ENCODE data around the gene EIPR1. TPM values are rescaled to one million over a fixed set of nuclear protein-coding genes. Genes with fewer than 3 reads are reported as not detected.

Gene EIPR1
- total and polyA plus RNA-seq, 2 donors (not counting 3 experiments of a cell fraction or from before 2014, with no cell fraction given): 30.8 to 57.3 TPM

DNA sequence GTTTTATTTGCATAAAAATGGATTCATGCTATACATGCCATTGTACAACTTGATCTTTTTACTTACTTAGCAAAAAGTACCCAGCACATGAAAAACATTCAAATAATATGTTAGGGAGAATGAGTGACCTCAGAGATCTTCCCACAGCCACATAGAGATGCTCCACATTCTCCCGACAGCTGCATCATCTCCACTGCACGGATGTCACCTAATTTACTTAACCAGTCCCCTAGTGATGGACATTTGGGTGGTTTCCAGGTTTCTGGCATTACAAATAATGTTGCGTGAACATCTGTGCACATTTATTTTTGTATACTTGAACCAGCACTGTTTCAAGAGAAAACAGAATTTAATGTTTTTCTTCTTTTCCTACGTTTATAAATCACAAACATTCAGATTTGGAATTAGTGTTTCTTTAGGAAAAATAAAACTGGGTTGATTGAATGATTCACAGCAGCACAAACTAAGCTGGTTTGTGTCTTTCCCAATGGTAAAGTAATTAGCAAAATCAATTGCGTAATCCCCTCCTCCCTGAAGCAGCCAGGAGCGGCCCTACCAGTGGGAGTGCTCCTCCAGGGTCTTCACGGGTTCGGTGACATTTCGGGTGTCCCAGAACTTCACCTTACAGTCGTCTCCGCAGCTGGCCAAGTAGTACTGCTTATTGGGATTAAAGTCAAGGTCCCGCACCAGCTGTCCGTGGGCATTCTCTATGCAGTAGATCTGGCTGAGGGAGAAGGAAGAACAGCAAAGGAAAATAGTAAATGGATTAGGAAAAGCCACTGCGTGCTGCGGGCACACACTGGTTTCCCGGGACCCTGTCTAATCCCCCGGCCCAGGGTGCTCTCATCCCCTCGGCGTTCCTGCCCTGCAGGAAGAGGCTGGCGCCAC is 183.9 kb downstream of the EIPR1 start:
- FAIRE-seq (no peak), DNase-seq (ENCODE audit: low read depth, low spot score) (no peak)
- dilution Hi-C loops (cut with MboI; ENCODE audit: extremely low pct_ligation_motif_present, low sequenced_read_pairs) (no loop called here), intact Hi-C loops (cut with micrococcal nuclease) (no loop called here)
- no peaks in the 10 kb centered on the region for H3K9me1 ChIP-seq (replicated peaks; ENCODE audit: control insufficient read depth, extremely low read depth, insufficient read depth, low read length)
- no peaks in the 10 kb centered on the region for H3K9me3 ChIP-seq (replicated peaks; ENCODE audit: control insufficient read depth, insufficient read depth, low read length)
- no peak overlapping the region for H3K9ac ChIP-seq (replicated peaks; ENCODE audit: extremely low read depth, insufficient read depth, low read length)
- CTCF ChIA-PET: no interaction called here
- H3K79me2 ChIP-seq (ENCODE audit: control insufficient read depth, insufficient read depth, low read length): no peaks in the 10 kb centered on the region
- no peaks in the 10 kb centered on the region for H4K20me1 ChIP-seq (replicated peaks; ENCODE audit: control insufficient read depth, extremely low read depth, insufficient read depth, low read length)
- no peak for TF ChIP-seq JUN (IDR thresholded peaks at IDR 0.05; ENCODE audit: borderline replicate concordance, insufficient read depth, insufficient read length, low read depth)
- TF ChIP-seq MYC (IDR thresholded peaks at IDR 0.05; ENCODE audit: low read depth, low read length): no peak
- TF ChIP-seq, protein P1, sequence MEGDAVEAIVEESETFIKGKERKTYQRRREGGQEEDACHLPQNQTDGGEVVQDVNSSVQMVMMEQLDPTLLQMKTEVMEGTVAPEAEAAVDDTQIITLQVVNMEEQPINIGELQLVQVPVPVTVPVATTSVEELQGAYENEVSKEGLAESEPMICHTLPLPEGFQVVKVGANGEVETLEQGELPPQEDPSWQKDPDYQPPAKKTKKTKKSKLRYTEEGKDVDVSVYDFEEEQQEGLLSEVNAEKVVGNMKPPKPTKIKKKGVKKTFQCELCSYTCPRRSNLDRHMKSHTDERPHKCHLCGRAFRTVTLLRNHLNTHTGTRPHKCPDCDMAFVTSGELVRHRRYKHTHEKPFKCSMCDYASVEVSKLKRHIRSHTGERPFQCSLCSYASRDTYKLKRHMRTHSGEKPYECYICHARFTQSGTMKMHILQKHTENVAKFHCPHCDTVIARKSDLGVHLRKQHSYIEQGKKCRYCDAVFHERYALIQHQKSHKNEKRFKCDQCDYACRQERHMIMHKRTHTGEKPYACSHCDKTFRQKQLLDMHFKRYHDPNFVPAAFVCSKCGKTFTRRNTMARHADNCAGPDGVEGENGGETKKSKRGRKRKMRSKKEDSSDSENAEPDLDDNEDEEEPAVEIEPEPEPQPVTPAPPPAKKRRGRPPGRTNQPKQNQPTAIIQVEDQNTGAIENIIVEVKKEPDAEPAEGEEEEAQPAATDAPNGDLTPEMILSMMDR (IDR thresholded peaks at IDR 0.05; ENCODE audit: extremely low read depth in 1 of 2, insufficient read depth in 1 of 2, low read depth in 1 of 2, low read length in 2 of 2): no peak
- TF ChIP-seq EZH2 (IDR thresholded peaks at IDR 0.05; ENCODE audit: borderline replicate concordance, low read depth, low read length, severe bottlenecking): no peak
- TF ChIP-seq POLR2AphosphoS5 (IDR thresholded peaks at IDR 0.05; ENCODE audit: insufficient read depth, low read depth, low read length): no peak
- no peak for TF ChIP-seq GATA2 (IDR thresholded peaks at IDR 0.05; ENCODE audit: insufficient read depth, insufficient read length, low read depth, low read length)
- no peak for TF ChIP-seq FOS (IDR thresholded peaks at IDR 0.05; ENCODE audit: borderline replicate concordance, insufficient read depth, low read length)
- TF ChIP-seq POLR2A (IDR thresholded peaks at IDR 0.05; ENCODE audit: low read depth, low read length): no peak
- TF ChIP-seq, protein P2, sequence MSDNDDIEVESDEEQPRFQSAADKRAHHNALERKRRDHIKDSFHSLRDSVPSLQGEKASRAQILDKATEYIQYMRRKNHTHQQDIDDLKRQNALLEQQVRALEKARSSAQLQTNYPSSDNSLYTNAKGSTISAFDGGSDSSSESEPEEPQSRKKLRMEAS (IDR thresholded peaks at IDR 0.05; ENCODE audit: insufficient read depth, insufficient read length): no peak
- no peak overlapping the region for H3K4me3 ChIP-seq (replicated peaks in 1 of 3; ENCODE audit: insufficient read depth in 1 of 3, low read depth in 1 of 3, low read length in 3 of 3)
- no TSS peak for BruUV-seq (replicated peaks)
- H3K4me2 ChIP-seq (ENCODE audit: insufficient read depth, low read length): no peak overlapping the region
- H2AFZ ChIP-seq (ENCODE audit: low read depth, low read length): no peak overlapping the region
- POLR2A ChIA-PET: no interaction called here
- H3K27ac ChIP-seq (ENCODE audit: insufficient read depth, low read depth, low read length): no peak overlapping the region
- H3K27me3 ChIP-seq (ENCODE audit: control insufficient read depth in 2 of 2, insufficient read depth in 2 of 2, low read length in 2 of 2): no peaks in the 10 kb centered on the region
- H3K36me3 ChIP-seq (ENCODE audit: control insufficient read depth in 2 of 2, extremely low read depth in 1 of 2, insufficient read depth in 2 of 2, low read length in 2 of 2): peaks cover 0 to 2% of the 10 kb centered on the region in 2 experiments
- H3K4me1 ChIP-seq (ENCODE audit: control insufficient read depth, extremely low read depth, insufficient read depth, low read length): no peaks in the 10 kb centered on the region
